HG02852 (cell line): ENCODE measurements around the gene BPHL.
"Not testable (repeated sequence)": the region's sequence is repeated elsewhere in the genome, so short reads cannot be mapped to it uniquely, and the experiment has no call there.

Experiments
- ATAC-seq: cut with Tn5 transposase; IDR thresholded peaks from one replicate; pipeline ENCODE4 v1.9.1; 2021; ENCODE audit warnings: mild to moderate bottlenecking, moderate library complexity; ENCODE audit not compliant: unreplicated experiment

The BPHL gene

GRCh38 chr6:3176562-3177355 lies 58.2 kb downstream of the BPHL start:
- ATAC-seq: no peak

- not testable (repeated sequence) for ATAC-seq
Observed at GRCh38 chr6:3178666-3179065, 60.2 kb downstream of the BPHL start.

- ATAC-seq: not testable (repeated sequence)
Observed at GRCh38 chr6:3179945-3180344, 61.4 kb downstream of the BPHL start.

- no peak for ATAC-seq
Observed at GRCh38 chr6:3181105-3181504, 62.6 kb downstream of the BPHL start.

GRCh38 chr6:3183066-3183465 lies 64.6 kb downstream of the BPHL start:
- ATAC-seq: no peak

GRCh38 chr6:3186974-3187382 lies 68.5 kb downstream of the BPHL start:
- ATAC-seq: no peak

- ATAC-seq: no peak
Observed at GRCh38 chr6:3188262-3188661, 69.8 kb downstream of the BPHL start.

- not testable (repeated sequence) for ATAC-seq
Observed at GRCh38 chr6:3189192-3189591, 70.7 kb downstream of the BPHL start.

- no peak for ATAC-seq
Observed at GRCh38 chr6:3190056-3190455, 71.5 kb downstream of the BPHL start.

- no peak for ATAC-seq
Observed at GRCh38 chr6:3190779-3191178, 72.3 kb downstream of the BPHL start.

- ATAC-seq: no peak
Observed at GRCh38 chr6:3193102-3193849, 74.8 kb downstream of the BPHL start.

GRCh38 chr6:3194535-3195419 lies 76.3 kb downstream of the BPHL start:
- no peak for ATAC-seq

- no peak for ATAC-seq
Observed at GRCh38 chr6:3195420-3195694, 76.8 kb downstream of the BPHL start.

GRCh38 chr6:3195695-3196497 lies 77.4 kb downstream of the BPHL start:
- ATAC-seq: no peak

GRCh38 chr6:3196770-3197169 lies 78.3 kb downstream of the BPHL start:
- no peak for ATAC-seq

GRCh38 chr6:3197734-3198133 lies 79.2 kb downstream of the BPHL start:
- not testable (repeated sequence) for ATAC-seq

GRCh38 chr6:3199382-3199781 lies 80.9 kb downstream of the BPHL start:
- no peak for ATAC-seq

GRCh38 chr6:3200682-3201081 lies 82.2 kb downstream of the BPHL start:
- ATAC-seq: no peak

- no peak for ATAC-seq
Observed at GRCh38 chr6:3201388-3201787, 82.9 kb downstream of the BPHL start.
